Glomerular visceral epithelial cell (primary cell): Measurements from ENCODE around the gene SEZ6L2.
"Not testable (repeated sequence)": the region's sequence is repeated elsewhere in the genome, so short reads cannot be mapped to it uniquely, and the experiment has no call there.

Experiments used
- DNase-seq: peaks from one replicate; pipeline ENCODE4 v3.0.0-alpha.2; 2016; ENCODE audit errors: extremely low spot score

The SEZ6L2 gene

GRCh38 chr16:29910819-29911675, 11.7 kb upstream of the SEZ6L2 start:
- no peak for DNase-seq

GRCh38 chr16:29909851-29910250, 10.5 kb upstream of the SEZ6L2 start:
- not testable (repeated sequence) for DNase-seq

- no peak for DNase-seq
These were observed 10.0 kb upstream of the SEZ6L2 start for GRCh38 chr16:29909391-29909790.

- DNase-seq, result no peak
These were observed 9.4 kb upstream of the SEZ6L2 start for GRCh38 chr16:29908719-29909220.

- DNase-seq, result no peak
These were observed 8.6 kb upstream of the SEZ6L2 start for GRCh38 chr16:29907973-29908372.

- no peak for DNase-seq
These were observed 7.3 kb upstream of the SEZ6L2 start for GRCh38 chr16:29906520-29907244.

GRCh38 chr16:29905668-29906067, 6.3 kb upstream of the SEZ6L2 start:
- no peak for DNase-seq

GRCh38 chr16:29904947-29905346, 5.6 kb upstream of the SEZ6L2 start:
- no peak for DNase-seq

- no peak for DNase-seq
These were observed 4.2 kb upstream of the SEZ6L2 start for GRCh38 chr16:29903590-29903989.

GRCh38 chr16:29901607-29901945, 2.2 kb upstream of the SEZ6L2 start:
- DNase-seq, result no peak

GRCh38 chr16:29900888-29901606, 1.7 kb upstream of the SEZ6L2 start:
- no peak for DNase-seq

GRCh38 chr16:29900102-29900887, 945 bp upstream of the SEZ6L2 start, which contains the start of gene ASPHD1:
TSS of gene ASPHD1 (plus strand) at chr16:29900488. CDS start at chr16:29900972, 484 bp downstream.
- peak; percentile 88 for DNase-seq

- no peak for DNase-seq
These were observed 390 bp downstream of the SEZ6L2 start for GRCh38 chr16:29898804-29899515.

- DNase-seq, result no peak
These were observed 1.1 kb downstream of the SEZ6L2 start for GRCh38 chr16:29898135-29898803.

GRCh38 chr16:29897333-29897732, 2.0 kb downstream of the SEZ6L2 start:
- no peak for DNase-seq

GRCh38 chr16:29896841-29897240, 2.5 kb downstream of the SEZ6L2 start:
- no peak for DNase-seq

- no peak for DNase-seq
These were observed 5.0 kb downstream of the SEZ6L2 start for GRCh38 chr16:29894352-29894751.

- DNase-seq, result no peak
These were observed 5.8 kb downstream of the SEZ6L2 start for GRCh38 chr16:29893553-29893952.

GRCh38 chr16:29892458-29892813, 6.9 kb downstream of the SEZ6L2 start:
- DNase-seq, result no peak
